IMR-90 (cell line): ENCODE data around the gene FPR2. TPM values are rescaled to one million over a fixed set of nuclear protein-coding genes. Genes with fewer than 3 reads are reported as not detected.

Source experiments
- ATAC-seq: fragments of 200-7000 bp; cut with Tn5 transposase; 2 replicates; pipeline ENCODE4 v1.9.1; 2020; ENCODE audit warnings: low read depth, mild to moderate bottlenecking, moderate library complexity
- BruUV-seq: library from RNA; stranded (reverse); fragments of 400-500 nt; replicated peaks from 2 replicates; lab custom pipeline; 2021; lab: Mats Ljungman, UMichigan
- CTCF ChIA-PET: fragments of 300-600 bp; formaldehyde crosslinking; extraction: SDS; loops from one replicate; lab custom pipeline; 2021; ENCODE audit warnings: antibody characterized with exemption; lab: Yijun Ruan, JAX
- POLR2A ChIA-PET: fragments of 300-600 bp; sonication (Branson Sonifier 250); formaldehyde crosslinking; loops from one replicate; lab custom pipeline; 2022; ENCODE audit warnings: antibody characterized with exemption; ENCODE audit not compliant: unreplicated experiment; lab: Charles Lee
- DNase-seq: peaks from one replicate; pipeline ENCODE4 v3.0.0; 2013
- H2AFZ ChIP-seq: replicated peaks from 2 replicates; pipeline ENCODE3; 2013; ENCODE audit warnings: low read length, mild to moderate bottlenecking; ENCODE audit not compliant: poor library complexity
- H2AK5ac ChIP-seq: 2 replicates; pipeline ENCODE4 v1.6.1; 2013; ENCODE audit warnings: low read depth, low read length, inconsistent platforms
- H2AK9ac ChIP-seq: replicated peaks from 2 replicates; pipeline ENCODE3; 2013; ENCODE audit warnings: mild to moderate bottlenecking, low read depth, low read length, moderate library complexity; ENCODE audit not compliant: poor library complexity
- H2BK120ac ChIP-seq: 2 replicates; pipeline ENCODE4 v1.6.1; 2013; ENCODE audit warnings: low read depth, low read length, inconsistent platforms
- H2BK15ac ChIP-seq: 3 replicates; pipeline ENCODE4 v1.6.1; 2013; ENCODE audit warnings: low read depth, low read length, inconsistent platforms
- H2BK20ac ChIP-seq: 2 replicates; pipeline ENCODE4 v1.6.1; 2013; ENCODE audit warnings: low read depth, mild to moderate bottlenecking, inconsistent platforms, low read length, moderate library complexity
- H2BK5ac ChIP-seq: 2 replicates; pipeline ENCODE4 v1.6.1; 2013; ENCODE audit warnings: mild to moderate bottlenecking, low read depth, low read length, inconsistent platforms; ENCODE audit not compliant: poor library complexity, severe bottlenecking
- H3K14ac ChIP-seq: replicated peaks from 2 replicates; pipeline ENCODE4 v1.6.1; 2013; ENCODE audit warnings: low read depth, low read length, inconsistent platforms
- H3K18ac ChIP-seq: 2 replicates; pipeline ENCODE4 v1.6.1; 2013; ENCODE audit warnings: low read depth, low read length, control low read depth
- H3K23ac ChIP-seq: 2 replicates; pipeline ENCODE4 v1.6.1; 2013; ENCODE audit warnings: low read depth, low read length, inconsistent platforms
- H3K27ac ChIP-seq: 2 replicates; pipeline ENCODE4 v1.5.1; 2013; ENCODE audit warnings: mild to moderate bottlenecking, control low read depth, low read length; ENCODE audit not compliant: insufficient read depth
- H3K27me3 ChIP-seq: 2 replicates; pipeline ENCODE4 v1.6.1; 2013; ENCODE audit warnings: low read length; ENCODE audit not compliant: control insufficient read depth, insufficient read depth
- H3K36me3 ChIP-seq: 2 replicates; pipeline ENCODE4 v1.6.1; 2013; ENCODE audit warnings: low read length, mixed read lengths; ENCODE audit not compliant: control insufficient read depth, insufficient read depth
- H3K4ac ChIP-seq: 2 replicates; pipeline ENCODE4 v1.6.1; 2013; ENCODE audit warnings: low read depth, low read length, inconsistent platforms
- H3K4me1 ChIP-seq: 2 replicates; pipeline ENCODE4 v1.6.1; 2013; ENCODE audit warnings: low read length, mixed read lengths; ENCODE audit not compliant: control insufficient read depth, insufficient read depth
- H3K4me2 ChIP-seq: 2 replicates; pipeline ENCODE4 v1.6.1; 2013; ENCODE audit warnings: low read depth, mild to moderate bottlenecking, control low read depth, low read length, moderate library complexity
- H3K4me3 ChIP-seq: 2 replicates; pipeline ENCODE4 v1.5.1; 2013; ENCODE audit warnings: low read depth, mild to moderate bottlenecking, control low read depth, low read length, moderate library complexity; ENCODE audit not compliant: insufficient read depth
- H3K56ac ChIP-seq: 2 replicates; pipeline ENCODE4 v1.6.1; 2013; ENCODE audit warnings: low read length, inconsistent platforms; ENCODE audit not compliant: insufficient read depth; ENCODE audit errors: extremely low read depth
- H3K79me1 ChIP-seq, 2 experiments: 2 replicates each; pipeline ENCODE4 v1.6.1; 2013; ENCODE audit warnings: low read length in 2 of 2, inconsistent platforms in 1 of 2, low read depth in 1 of 2
- H3K9ac ChIP-seq: 2 replicates; pipeline ENCODE4 v1.6.1; 2013; ENCODE audit warnings: low read depth, low read length, control low read depth
- H3K9me1 ChIP-seq: 2 replicates; pipeline ENCODE4 v1.6.1; 2013; ENCODE audit warnings: low read length, inconsistent platforms; ENCODE audit not compliant: insufficient read depth
- H3K9me3 ChIP-seq: 2 replicates; pipeline ENCODE4 v1.6.1; 2013; ENCODE audit warnings: low read length; ENCODE audit not compliant: control insufficient read depth, insufficient read depth
- H4K20me1 ChIP-seq: 2 replicates; pipeline ENCODE4 v1.6.1; 2013; ENCODE audit warnings: low read length, inconsistent platforms; ENCODE audit not compliant: insufficient read depth
- H4K5ac ChIP-seq: 2 replicates; pipeline ENCODE4 v1.6.1; 2013; ENCODE audit warnings: mild to moderate bottlenecking, low read depth, low read length, control low read depth
- H4K8ac ChIP-seq, 2 experiments: 2 replicates each; pipeline ENCODE4 v1.6.1; 2013; ENCODE audit warnings: low read depth in 2 of 2, low read length in 2 of 2, control low read depth in 1 of 2, inconsistent platforms in 1 of 2
- H4K91ac ChIP-seq: 2 replicates; pipeline ENCODE4 v1.6.1; 2013; ENCODE audit warnings: low read depth, low read length, inconsistent platforms; ENCODE audit not compliant: insufficient read depth
- MAFK ChIP-seq: IDR thresholded peaks from 2 replicates; pipeline ENCODE4 v1.6.1; 2012; ENCODE audit warnings: low read depth, low read length, improper control_type of control experiment
- WGBS, 2 experiments: methylation state at CpG; one replicate each; pipeline versions ENCODE4 v1.1.5 to v1.1.7; 2013; ENCODE audit warnings: missing lambda C conversion rate in 2 of 2; ENCODE audit not compliant: insufficient read length in 1 of 2; ENCODE audit errors: extremely low coverage in 2 of 2; 5-methylcytosine and 5-hydroxymethylcytosine counted together
- dilution Hi-C: fragments of 300-500 bp; cut with HindIII; formaldehyde crosslinking; loops from one replicate; pipeline ENCODE4 v1.14.3; 2018; ENCODE audit warnings: low sequenced_read_pairs; ENCODE audit not compliant: unreplicated experiment
- in situ Hi-C: fragments of 300-500 bp; cut with MboI; formaldehyde crosslinking; loops from 3 replicates; pipeline ENCODE4 v1.14.3; 2019; ENCODE audit warnings: low sequenced_read_pairs, inconsistent platforms, mixed read lengths
- intact Hi-C: fragments of 100-400 bp; cut with micrococcal nuclease; formaldehyde crosslinking; loops from 2 replicates; pipeline ENCODE4 v1.10.0; 2022
- polyA plus RNA-seq, 3 experiments: library from polyadenylated mRNA; depleted of rRNA; stranded (reverse); fragments of >200 nt; gene quantifications; 2 replicates each; pipeline ENCODE4 v1.2.3, GENCODE V29; 2012; ENCODE audit warnings: low replicate concordance in 1 of 3
- total RNA-seq: library from RNA; depleted of rRNA; stranded (reverse); fragments of >200 nt; gene quantifications from 2 replicates; pipeline ENCODE4 v1.2.3, GENCODE V29; 2012

FPR2 gene
- total and polyA plus RNA-seq, 2 of the 4 experiments (the other 2 are of a cell fraction) = not detected

GRCh38 chr19:51802775-51803174 lies 41.8 kb downstream of the FPR2 start:
- DNase-seq (no peak), ATAC-seq (no peak)
- H3K9me1 ChIP-seq = no peaks in the 10 kb centered on the region
- ChIA-PET POLR2A (no interaction called here), CTCF (interaction anchor here (0.7 kb wide), 1 partner anchor 26 kb away, joined by 4 read pairs; no protein-coding TSS in a partner anchor)
- H3K23ac ChIP-seq = no peak overlapping the region
- H2BK20ac ChIP-seq = no peak overlapping the region
- no peak overlapping the region for H2BK120ac ChIP-seq
- no peak overlapping the region for H3K4ac ChIP-seq
- H4K20me1 ChIP-seq = no peaks in the 10 kb centered on the region
- no peaks in the 10 kb centered on the region for H3K27me3 ChIP-seq
- H2BK5ac ChIP-seq = no peak overlapping the region
- H3K9ac ChIP-seq = no peak overlapping the region
- WGBS, 2 experiments = no CpG with 5 or more reads among the region's 2 CpGs
- H3K18ac ChIP-seq = no peak overlapping the region
- H3K4me2 ChIP-seq = no peak overlapping the region
- H2AFZ ChIP-seq = no peak overlapping the region
- dilution Hi-C loops = no loop called here
- in situ Hi-C loops = no loop called here
- no peak overlapping the region for H3K27ac ChIP-seq
- H3K36me3 ChIP-seq = no peaks in the 10 kb centered on the region
- H2AK5ac ChIP-seq = no peak overlapping the region
- H2BK15ac ChIP-seq = no peak overlapping the region
- no TSS peak for BruUV-seq
- H3K4me1 ChIP-seq = peaks cover 5% of the 10 kb centered on the region
- H3K14ac ChIP-seq = no peak overlapping the region
- no peaks in the 10 kb centered on the region for H3K9me3 ChIP-seq
- H2AK9ac ChIP-seq = no peak overlapping the region
- H3K4me3 ChIP-seq = no peak overlapping the region
- no peaks in the 10 kb centered on the region for H3K79me1 ChIP-seq
- H4K91ac ChIP-seq = no peak overlapping the region
- no peak overlapping the region for H4K8ac ChIP-seq
- H3K56ac ChIP-seq = no peak overlapping the region
- H4K5ac ChIP-seq = no peak overlapping the region
- intact Hi-C loops = no loop called here
- TF ChIP-seq MAFK = no peak
